Upper lobe of right lung (tissue), 1 donor: ENCODE data around the gene NR1I3. TPM values are rescaled to one million over a fixed set of nuclear protein-coding genes. Genes with fewer than 3 reads are reported as not detected.

Source experiments
- ATAC-seq: fragments of 200-7000 bp; cut with Tn5 transposase; one replicate; pipeline ENCODE4 v1.9.1; 2020; ENCODE audit warnings: mild to moderate bottlenecking, moderate library complexity
- DNase-seq: peaks from one replicate; pipeline ENCODE4 v3.0.0-alpha.2; 2020
- H3K27ac ChIP-seq: fragments of 200-600 bp; one replicate; pipeline ENCODE4 v1.8.0; 2022
- H3K27me3 ChIP-seq: fragments of 200-600 bp; one replicate; pipeline ENCODE4 v1.8.0; 2022; ENCODE audit warnings: mild to moderate bottlenecking
- H3K36me3 ChIP-seq: fragments of 200-600 bp; one replicate; pipeline ENCODE4 v1.8.0; 2022
- H3K4me1 ChIP-seq: fragments of 200-600 bp; one replicate; pipeline ENCODE4 v1.8.0; 2022
- H3K4me3 ChIP-seq: fragments of 200-600 bp; one replicate; pipeline ENCODE4 v1.8.0; 2022; ENCODE audit warnings: mild to moderate bottlenecking
- H3K9me3 ChIP-seq: fragments of 200-600 bp; one replicate; pipeline ENCODE4 v1.8.0; 2022
- CTCF ChIP-seq: fragments of 200-600 bp; IDR thresholded peaks from one replicate; pipeline ENCODE4 v1.8.0; 2022; ENCODE audit warnings: antibody characterized with exemption
- intact Hi-C: fragments of 100-400 bp; cut with DNase I; formaldehyde crosslinking; loops from one replicate; pipeline ENCODE4 v1.11.0; 2022
- total RNA-seq: library from RNA; stranded (reverse); fragmentation: NEBNext Ultra II Directional; extraction: Animal tissue kit (Norgen Biotek cat#: 25700); gene quantifications from one replicate; pipeline ENCODE4 v1.2.1, GENCODE V29; 2021
- donor health status: DM: no; HTN: yes; CAD: no; lungs with severe emphysema.

The NR1I3 gene
- total RNA-seq, 1 donor from 2014 or later, result not detected

- no peak overlapping the region for H3K4me3 ChIP-seq
- H3K36me3 ChIP-seq, result no peaks in the 10 kb centered on the region
- H3K9me3 ChIP-seq, result no peaks in the 10 kb centered on the region
- TF ChIP-seq CTCF, result no peak
- no peak for DNase-seq
- no peak overlapping the region for H3K27ac ChIP-seq
- H3K27me3 ChIP-seq, result no peaks in the 10 kb centered on the region
- H3K4me1 ChIP-seq, result peaks cover 20% of the 10 kb centered on the region
- intact Hi-C loops, result no loop called here
- no peak for ATAC-seq
Measured at GRCh38 chr1:161191971-161192370, 46.0 kb downstream of the NR1I3 start.

- Histone ChIP-seq H3K27ac (no peak overlapping the region), H3K36me3 (no peaks in the 10 kb centered on the region), H3K27me3 (no peaks in the 10 kb centered on the region), H3K9me3 (no peaks in the 10 kb centered on the region), H3K4me1 (peaks cover 24% of the 10 kb centered on the region), H3K4me3 (no peak overlapping the region)
- ATAC-seq (no peak), DNase-seq (no peak)
- intact Hi-C loops, result no loop called here
- TF ChIP-seq CTCF, result no peak
Measured at GRCh38 chr1:161190962-161191521, 47.0 kb downstream of the NR1I3 start.

- intact Hi-C loops, result no loop called here
- Histone ChIP-seq H3K4me3 (no peak overlapping the region), H3K27ac (no peak overlapping the region), H3K27me3 (no peaks in the 10 kb centered on the region), H3K9me3 (no peaks in the 10 kb centered on the region), H3K4me1 (peaks cover 36% of the 10 kb centered on the region), H3K36me3 (no peaks in the 10 kb centered on the region)
- no peak for TF ChIP-seq CTCF
- ATAC-seq (no peak), DNase-seq (no peak)
Measured at GRCh38 chr1:161189036-161189435, 49.0 kb downstream of the NR1I3 start.

GRCh38 chr1:161188381-161188780 is 49.6 kb downstream of the NR1I3 start:
- no peaks in the 10 kb centered on the region for H3K27me3 ChIP-seq
- H3K36me3 ChIP-seq, result no peaks in the 10 kb centered on the region
- no peak overlapping the region for H3K27ac ChIP-seq
- no peak for ATAC-seq
- no peak for TF ChIP-seq CTCF
- intact Hi-C loops, result no loop called here
- H3K4me1 ChIP-seq, result peaks cover 36% of the 10 kb centered on the region
- H3K9me3 ChIP-seq, result no peaks in the 10 kb centered on the region
- DNase-seq, result no peak
- H3K4me3 ChIP-seq, result no peak overlapping the region

GRCh38 chr1:161187311-161187710 is 50.7 kb downstream of the NR1I3 start:
- intact Hi-C loops, result no loop called here
- Histone ChIP-seq H3K4me1 (peaks cover 38% of the 10 kb centered on the region), H3K4me3 (no peak overlapping the region), H3K27me3 (no peaks in the 10 kb centered on the region), H3K27ac (peak overlapping the region; percentile 70), H3K36me3 (no peaks in the 10 kb centered on the region), H3K9me3 (no peaks in the 10 kb centered on the region)
- ATAC-seq, result no peak
- TF ChIP-seq CTCF, result no peak
- DNase-seq, result no peak
